ENCODE measurements around the gene VRK1.

The VRK1 gene

DNA sequence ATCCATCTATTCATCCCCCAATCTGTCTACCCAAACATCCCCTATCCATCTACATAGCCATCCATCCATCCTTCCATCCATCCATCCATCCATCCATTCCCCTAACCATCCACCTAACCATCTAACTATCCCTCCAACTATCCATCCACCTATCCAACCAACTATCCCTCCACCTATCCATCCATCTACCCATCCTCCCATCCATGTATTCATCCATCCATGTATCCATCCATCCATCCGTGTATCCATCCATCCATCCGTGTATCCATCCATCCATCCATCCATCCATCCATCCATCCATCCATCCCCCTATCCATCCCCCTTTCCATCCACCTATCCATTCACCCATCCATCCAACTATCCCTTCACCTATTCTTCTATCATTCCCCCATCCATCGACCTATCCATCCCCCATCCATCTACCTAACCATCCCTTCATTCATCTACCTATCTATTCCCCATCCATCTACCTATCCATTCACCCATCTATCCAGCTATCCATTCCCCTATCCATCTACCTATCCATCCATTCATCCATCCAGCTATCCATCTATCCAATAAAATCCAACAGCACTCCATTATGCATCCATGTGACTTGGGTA, 131.7 kb downstream of the VRK1 start:
- DNase-seq: no peak

DNA sequence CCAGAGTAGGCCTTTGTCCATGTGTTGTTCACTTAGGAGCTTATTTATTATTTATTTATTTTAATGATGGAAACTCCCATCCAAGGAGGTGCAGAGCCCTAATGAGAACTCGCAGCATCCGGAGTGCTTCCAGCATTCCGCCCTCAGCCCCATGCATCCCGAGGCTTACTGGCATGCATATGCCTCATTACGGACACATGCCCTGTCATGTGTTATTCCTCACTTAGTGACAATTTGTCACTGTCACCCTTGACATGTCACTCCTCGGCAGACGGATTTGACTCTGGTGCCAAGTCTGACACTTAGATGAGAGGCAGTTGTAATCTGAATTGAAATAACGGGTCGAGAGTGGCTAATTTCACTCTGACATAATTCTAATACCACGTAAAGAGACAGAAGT, 132.8 kb downstream of the VRK1 start:
- DNase-seq: no peak

DNA sequence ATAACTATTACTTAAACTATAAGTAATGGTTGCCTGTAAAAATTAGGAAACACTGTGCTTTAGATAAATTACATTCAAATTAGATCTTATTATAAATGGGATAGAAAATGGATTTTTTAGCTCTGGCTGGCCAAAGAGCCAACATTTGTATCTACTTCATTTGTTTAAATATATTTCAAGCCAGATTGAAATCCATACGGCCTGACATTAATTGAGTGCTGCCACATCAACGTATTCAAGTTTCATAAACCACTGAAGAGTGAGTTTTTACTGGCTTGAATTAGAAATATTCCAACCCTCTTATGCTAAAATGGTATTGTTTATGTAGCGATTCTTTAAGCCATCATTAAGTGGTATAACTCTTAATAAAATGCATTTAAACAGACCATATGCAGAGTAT, 133.3 kb downstream of the VRK1 start:
- DNase-seq: no peak
